ENCODE measurements around the gene LRRFIP2.

GRCh38 chr3:37053753-37054152 is 120.6 kb downstream of the LRRFIP2 start:
- TF ChIP-seq, protein P1, sequence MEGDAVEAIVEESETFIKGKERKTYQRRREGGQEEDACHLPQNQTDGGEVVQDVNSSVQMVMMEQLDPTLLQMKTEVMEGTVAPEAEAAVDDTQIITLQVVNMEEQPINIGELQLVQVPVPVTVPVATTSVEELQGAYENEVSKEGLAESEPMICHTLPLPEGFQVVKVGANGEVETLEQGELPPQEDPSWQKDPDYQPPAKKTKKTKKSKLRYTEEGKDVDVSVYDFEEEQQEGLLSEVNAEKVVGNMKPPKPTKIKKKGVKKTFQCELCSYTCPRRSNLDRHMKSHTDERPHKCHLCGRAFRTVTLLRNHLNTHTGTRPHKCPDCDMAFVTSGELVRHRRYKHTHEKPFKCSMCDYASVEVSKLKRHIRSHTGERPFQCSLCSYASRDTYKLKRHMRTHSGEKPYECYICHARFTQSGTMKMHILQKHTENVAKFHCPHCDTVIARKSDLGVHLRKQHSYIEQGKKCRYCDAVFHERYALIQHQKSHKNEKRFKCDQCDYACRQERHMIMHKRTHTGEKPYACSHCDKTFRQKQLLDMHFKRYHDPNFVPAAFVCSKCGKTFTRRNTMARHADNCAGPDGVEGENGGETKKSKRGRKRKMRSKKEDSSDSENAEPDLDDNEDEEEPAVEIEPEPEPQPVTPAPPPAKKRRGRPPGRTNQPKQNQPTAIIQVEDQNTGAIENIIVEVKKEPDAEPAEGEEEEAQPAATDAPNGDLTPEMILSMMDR (conservative IDR thresholded peaks at IDR 0.05), result no peak
- TF ChIP-seq ZFX (IDR thresholded peaks at IDR 0.05), result no peak

All from C4-2B (cell line).